HG02678 (cell line): ENCODE measurements around the gene TRAK2.
"Not testable (repeated sequence)": the region's sequence is repeated elsewhere in the genome, so short reads cannot be mapped to it uniquely, and the experiment has no call there.

Source experiments
- ATAC-seq: cut with Tn5 transposase; IDR thresholded peaks from one replicate; pipeline ENCODE4 v1.9.1; 2021; ENCODE audit warnings: mild to moderate bottlenecking, moderate library complexity; ENCODE audit not compliant: unreplicated experiment

The TRAK2 gene

GRCh38 chr2:201450954-201451291 is 335 bp downstream of the TRAK2 start:
- ATAC-seq = peak; percentile 17

- no peak for ATAC-seq
Measured at GRCh38 chr2:201448701-201449100, 2.6 kb downstream of the TRAK2 start.

- no peak for ATAC-seq
Measured at GRCh38 chr2:201448061-201448460, 3.2 kb downstream of the TRAK2 start.

- ATAC-seq = no peak
Measured at GRCh38 chr2:201447086-201447485, 4.2 kb downstream of the TRAK2 start.

- ATAC-seq = no peak
Measured at GRCh38 chr2:201444746-201445465, 6.4 kb downstream of the TRAK2 start.

- ATAC-seq = peak; percentile 56
Measured at GRCh38 chr2:201441409-201441808, 9.8 kb downstream of the TRAK2 start.

GRCh38 chr2:201440182-201440581 is 11.1 kb downstream of the TRAK2 start:
- ATAC-seq = no peak

- not testable (repeated sequence) for ATAC-seq
Measured at GRCh38 chr2:201439336-201439922, 11.8 kb downstream of the TRAK2 start.

GRCh38 chr2:201436141-201436540 is 15.1 kb downstream of the TRAK2 start:
- ATAC-seq = no peak

GRCh38 chr2:201433394-201433995 is 17.8 kb downstream of the TRAK2 start:
- ATAC-seq = no peak

GRCh38 chr2:201432621-201433393 is 18.5 kb downstream of the TRAK2 start:
- no peak for ATAC-seq

- no peak for ATAC-seq
Measured at GRCh38 chr2:201432038-201432620, 19.1 kb downstream of the TRAK2 start.

- ATAC-seq = no peak
Measured at GRCh38 chr2:201430839-201431238, 20.4 kb downstream of the TRAK2 start.

- not testable (repeated sequence) for ATAC-seq
Measured at GRCh38 chr2:201430322-201430721, 20.9 kb downstream of the TRAK2 start.

GRCh38 chr2:201429835-201430234 is 21.4 kb downstream of the TRAK2 start:
- ATAC-seq = not testable (repeated sequence)

GRCh38 chr2:201428366-201428765 is 22.9 kb downstream of the TRAK2 start:
- not testable (repeated sequence) for ATAC-seq

- ATAC-seq = no peak
Measured at GRCh38 chr2:201425952-201426351, 25.3 kb downstream of the TRAK2 start.

- no peak for ATAC-seq
Measured at GRCh38 chr2:201420442-201421113, 30.7 kb downstream of the TRAK2 start.

- no peak for ATAC-seq
Measured at GRCh38 chr2:201419986-201420385, 31.3 kb downstream of the TRAK2 start.

GRCh38 chr2:201419057-201419635 is 32.1 kb downstream of the TRAK2 start:
- no peak for ATAC-seq
